Right lobe of liver (tissue), 4 donors: ENCODE measurements around the gene EGR1.

Experiments
- CTCF ChIP-seq, 4 donors: fragments of 200-600 bp in 3 of 4; fragments of 450-650 bp in 1 of 4; IDR thresholded peaks; one replicate each; pipeline versions ENCODE4 v1.5.1 to v1.8.0; 2016 to 2022; ENCODE audit warnings: antibody characterized with exemption in 4 of 4, mild to moderate bottlenecking in 2 of 4
- POLR2A ChIP-seq: fragments of 450-650 bp; IDR thresholded peaks from one replicate; pipeline ENCODE4 v1.6.1; 2017; ENCODE audit warnings: antibody characterized with exemption, mild to moderate bottlenecking
- donor health status: DM: no; HTN: no; CAD: no.
- donor health status: DM: no; HTN: no; CAD: no.
- donor health status: DM: no; HTN: yes; CAD: no.

DNA sequence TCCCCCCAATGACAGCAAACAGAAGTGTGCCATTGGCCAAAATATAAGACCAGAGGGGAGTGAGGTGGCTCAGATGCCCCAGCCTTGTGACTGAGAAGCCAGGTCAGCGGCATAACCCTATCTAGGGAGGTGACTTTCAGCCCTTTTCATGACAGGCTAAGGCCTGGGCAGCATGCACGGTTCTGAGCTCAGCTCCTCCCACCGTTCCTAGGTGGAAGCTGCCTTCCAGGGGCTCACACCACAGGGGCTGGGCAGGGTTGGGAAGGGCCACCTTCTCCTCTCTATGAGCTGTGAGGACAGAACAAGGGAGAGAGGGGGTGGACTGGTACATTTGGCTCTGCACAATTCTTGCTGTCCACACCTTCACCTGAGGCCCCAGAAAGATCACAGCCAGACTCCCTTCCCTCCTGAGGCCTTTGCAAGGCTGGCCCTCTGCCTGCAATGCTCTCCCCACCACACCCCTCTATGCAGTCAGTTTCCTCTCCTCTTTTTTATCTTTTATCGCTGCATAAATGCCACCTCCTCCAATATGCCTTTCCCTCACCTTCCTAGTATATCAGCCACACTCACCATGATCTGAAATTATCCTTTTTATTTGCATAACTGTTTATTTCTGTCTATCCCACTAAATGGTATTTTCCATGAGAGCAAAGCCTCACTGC lies 5.1 kb upstream of the EGR1 start:
- no peak for TF ChIP-seq POLR2A
- no peak for TF ChIP-seq CTCF (IDR thresholded peaks at IDR 0.05)
